ENCODE results near the gene PGM1. TPM values are rescaled to one million over a fixed set of nuclear protein-coding genes. Genes with fewer than 3 reads are reported as not detected.
"Not testable (repeated sequence)": the region's sequence is repeated elsewhere in the genome, so short reads cannot be mapped to it uniquely, and the experiment has no call there.

Gene PGM1
- total RNA-seq, 1 experiment from 2014 or later = 77.2 TPM

- no TSS peak for BruUV-seq (replicated peaks)
- H3K27me3 ChIP-seq (ENCODE audit: control insufficient read depth, insufficient read depth, low read length) = no peaks in the 10 kb centered on the region
- CTCF ChIA-PET = no interaction called here
- no peak for ATAC-seq
- H3K9me3 ChIP-seq (ENCODE audit: control insufficient read depth, insufficient read depth, low read depth, low read length) = no peaks in the 10 kb centered on the region
- TF ChIP-seq, protein P1, sequence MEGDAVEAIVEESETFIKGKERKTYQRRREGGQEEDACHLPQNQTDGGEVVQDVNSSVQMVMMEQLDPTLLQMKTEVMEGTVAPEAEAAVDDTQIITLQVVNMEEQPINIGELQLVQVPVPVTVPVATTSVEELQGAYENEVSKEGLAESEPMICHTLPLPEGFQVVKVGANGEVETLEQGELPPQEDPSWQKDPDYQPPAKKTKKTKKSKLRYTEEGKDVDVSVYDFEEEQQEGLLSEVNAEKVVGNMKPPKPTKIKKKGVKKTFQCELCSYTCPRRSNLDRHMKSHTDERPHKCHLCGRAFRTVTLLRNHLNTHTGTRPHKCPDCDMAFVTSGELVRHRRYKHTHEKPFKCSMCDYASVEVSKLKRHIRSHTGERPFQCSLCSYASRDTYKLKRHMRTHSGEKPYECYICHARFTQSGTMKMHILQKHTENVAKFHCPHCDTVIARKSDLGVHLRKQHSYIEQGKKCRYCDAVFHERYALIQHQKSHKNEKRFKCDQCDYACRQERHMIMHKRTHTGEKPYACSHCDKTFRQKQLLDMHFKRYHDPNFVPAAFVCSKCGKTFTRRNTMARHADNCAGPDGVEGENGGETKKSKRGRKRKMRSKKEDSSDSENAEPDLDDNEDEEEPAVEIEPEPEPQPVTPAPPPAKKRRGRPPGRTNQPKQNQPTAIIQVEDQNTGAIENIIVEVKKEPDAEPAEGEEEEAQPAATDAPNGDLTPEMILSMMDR (IDR thresholded peaks at IDR 0.05) = no peak
- TF ChIP-seq, protein P2, sequence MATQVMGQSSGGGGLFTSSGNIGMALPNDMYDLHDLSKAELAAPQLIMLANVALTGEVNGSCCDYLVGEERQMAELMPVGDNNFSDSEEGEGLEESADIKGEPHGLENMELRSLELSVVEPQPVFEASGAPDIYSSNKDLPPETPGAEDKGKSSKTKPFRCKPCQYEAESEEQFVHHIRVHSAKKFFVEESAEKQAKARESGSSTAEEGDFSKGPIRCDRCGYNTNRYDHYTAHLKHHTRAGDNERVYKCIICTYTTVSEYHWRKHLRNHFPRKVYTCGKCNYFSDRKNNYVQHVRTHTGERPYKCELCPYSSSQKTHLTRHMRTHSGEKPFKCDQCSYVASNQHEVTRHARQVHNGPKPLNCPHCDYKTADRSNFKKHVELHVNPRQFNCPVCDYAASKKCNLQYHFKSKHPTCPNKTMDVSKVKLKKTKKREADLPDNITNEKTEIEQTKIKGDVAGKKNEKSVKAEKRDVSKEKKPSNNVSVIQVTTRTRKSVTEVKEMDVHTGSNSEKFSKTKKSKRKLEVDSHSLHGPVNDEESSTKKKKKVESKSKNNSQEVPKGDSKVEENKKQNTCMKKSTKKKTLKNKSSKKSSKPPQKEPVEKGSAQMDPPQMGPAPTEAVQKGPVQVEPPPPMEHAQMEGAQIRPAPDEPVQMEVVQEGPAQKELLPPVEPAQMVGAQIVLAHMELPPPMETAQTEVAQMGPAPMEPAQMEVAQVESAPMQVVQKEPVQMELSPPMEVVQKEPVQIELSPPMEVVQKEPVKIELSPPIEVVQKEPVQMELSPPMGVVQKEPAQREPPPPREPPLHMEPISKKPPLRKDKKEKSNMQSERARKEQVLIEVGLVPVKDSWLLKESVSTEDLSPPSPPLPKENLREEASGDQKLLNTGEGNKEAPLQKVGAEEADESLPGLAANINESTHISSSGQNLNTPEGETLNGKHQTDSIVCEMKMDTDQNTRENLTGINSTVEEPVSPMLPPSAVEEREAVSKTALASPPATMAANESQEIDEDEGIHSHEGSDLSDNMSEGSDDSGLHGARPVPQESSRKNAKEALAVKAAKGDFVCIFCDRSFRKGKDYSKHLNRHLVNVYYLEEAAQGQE (IDR thresholded peaks at IDR 0.05; ENCODE audit: insufficient read depth in 1 of 2, low read depth in 2 of 2, low read length in 1 of 2) = no peak
- TF ChIP-seq TCF7L2 (IDR thresholded peaks at IDR 0.05; ENCODE audit: low read depth, low read length) (no peak), POLR2AphosphoS5 (IDR thresholded peaks at IDR 0.05; ENCODE audit: low read depth, low read length) (no peak), SIN3A (IDR thresholded peaks at IDR 0.05; ENCODE audit: borderline replicate concordance, insufficient read depth, low read depth, low read length) (no peak)
- intact Hi-C loops (cut with micrococcal nuclease; ENCODE audit: unreplicated experiment) (no loop called here), in situ Hi-C loops (cut with HindIII; ENCODE audit: low pct_unique_long_range_greater_than_20kb, low sequenced_read_pairs) (no loop called here)
- H3K27ac ChIP-seq (ENCODE audit: low read length) = no peak overlapping the region
- DNase-seq (ENCODE audit: low read depth, low spot score) = no peak
- no peaks in the 10 kb centered on the region for H3K4me1 ChIP-seq (ENCODE audit: control insufficient read depth, insufficient read depth, low read length)
- no peak overlapping the region for H3K4me3 ChIP-seq (ENCODE audit: low read depth in 2 of 2, low read length in 2 of 2)
- POLR2A ChIA-PET = no interaction called here
- no peaks in the 10 kb centered on the region for H3K36me3 ChIP-seq (ENCODE audit: control insufficient read depth, insufficient read depth, low read length)
Measured at GRCh38 chr1:63569640-63570316, 23.4 kb upstream of the PGM1 start.

DNA sequence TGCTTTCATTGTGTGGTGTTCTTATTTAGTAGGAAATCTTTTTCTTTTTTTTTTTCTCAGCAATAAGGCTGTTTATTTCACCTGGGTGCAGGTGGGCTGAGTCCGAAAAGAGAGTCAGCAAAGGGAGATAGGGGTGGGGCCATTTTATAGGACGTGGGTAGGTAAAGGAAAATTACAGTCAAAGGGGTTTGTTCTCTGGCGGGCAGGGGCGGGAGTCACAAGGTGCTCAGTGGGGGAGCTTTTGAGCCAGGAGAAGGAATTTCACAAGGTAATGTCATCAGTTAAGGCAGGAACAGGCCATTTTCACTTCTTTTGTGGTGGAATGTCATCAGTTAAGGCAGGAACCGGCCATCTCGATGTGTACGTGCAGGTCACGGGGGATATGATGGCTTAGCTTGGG lies 20.5 kb upstream of the PGM1 start:
- BruUV-seq (replicated peaks); H3K27ac ChIP-seq (ENCODE audit: low read length); DNase-seq (ENCODE audit: low read depth, low spot score); H3K27me3 ChIP-seq (ENCODE audit: control insufficient read depth, insufficient read depth, low read length); in situ Hi-C loops (cut with HindIII; ENCODE audit: low pct_unique_long_range_greater_than_20kb, low sequenced_read_pairs); H3K4me1 ChIP-seq (ENCODE audit: control insufficient read depth, insufficient read depth, low read length); intact Hi-C loops (cut with micrococcal nuclease; ENCODE audit: unreplicated experiment); H3K36me3 ChIP-seq (ENCODE audit: control insufficient read depth, insufficient read depth, low read length); H3K9me3 ChIP-seq (ENCODE audit: control insufficient read depth, insufficient read depth, low read depth, low read length); ATAC-seq; CTCF ChIA-PET; POLR2A ChIA-PET; H3K4me3 ChIP-seq (ENCODE audit: low read depth in 2 of 2, low read length in 2 of 2): not testable (repeated sequence)

DNA sequence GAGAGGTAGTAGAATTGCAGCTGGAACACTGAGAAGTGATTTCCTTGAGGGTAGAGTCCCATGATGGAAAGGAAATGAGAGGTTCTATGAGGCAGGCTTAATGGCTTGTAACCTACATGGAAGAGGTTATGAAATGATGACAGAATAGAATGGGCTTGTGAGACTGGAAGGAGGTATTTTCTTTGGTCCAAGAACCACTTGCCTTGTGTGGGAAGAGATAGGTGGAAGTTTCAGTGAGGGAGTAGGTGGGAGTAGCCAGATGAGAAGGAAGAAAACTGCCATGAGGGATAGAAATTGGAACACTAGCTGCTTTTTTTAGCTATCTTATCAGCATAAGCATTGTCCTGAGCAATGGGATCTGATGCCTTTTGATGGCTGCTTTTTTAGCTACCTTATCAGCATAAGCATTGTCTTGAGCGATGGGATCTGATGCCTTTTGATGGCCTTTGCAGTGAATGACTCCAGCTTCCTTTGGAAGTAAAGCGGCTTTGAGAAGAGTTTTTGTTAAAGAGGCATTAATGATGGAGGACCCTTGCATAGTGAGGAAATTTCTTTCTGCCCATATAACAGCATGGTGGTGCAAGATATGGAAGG lies 18.9 kb upstream of the PGM1 start:
- POLR2A ChIA-PET; intact Hi-C loops (cut with micrococcal nuclease; ENCODE audit: unreplicated experiment); H3K4me1 ChIP-seq (ENCODE audit: control insufficient read depth, insufficient read depth, low read length); CTCF ChIA-PET; H3K9me3 ChIP-seq (ENCODE audit: control insufficient read depth, insufficient read depth, low read depth, low read length); DNase-seq (ENCODE audit: low read depth, low spot score); ATAC-seq; H3K4me3 ChIP-seq (ENCODE audit: low read depth in 2 of 2, low read length in 2 of 2); BruUV-seq (replicated peaks); H3K36me3 ChIP-seq (ENCODE audit: control insufficient read depth, insufficient read depth, low read length); in situ Hi-C loops (cut with HindIII; ENCODE audit: low pct_unique_long_range_greater_than_20kb, low sequenced_read_pairs); H3K27ac ChIP-seq (ENCODE audit: low read length); H3K27me3 ChIP-seq (ENCODE audit: control insufficient read depth, insufficient read depth, low read length): not testable (repeated sequence)

Data from Panc1 (cell line).